SK-N-SH (cell line): ENCODE results near the gene MAN2A1. TPM values are rescaled to one million over a fixed set of nuclear protein-coding genes. Genes with fewer than 3 reads are reported as not detected.

Experiments used
- CTCF ChIA-PET: fragments of 300-600, 350-600 bp; formaldehyde crosslinking; extraction: SDS; loops from one replicate; lab custom pipeline; 2021; lab: Yijun Ruan, JAX
- POLR2A ChIA-PET: fragments of 350-600 bp; sonication (Branson Sonifier 250); formaldehyde crosslinking; extraction: SDS; loops from one replicate; lab custom pipeline; 2020; ENCODE audit warnings: antibody characterized with exemption, inconsistent platforms; lab: Yijun Ruan, JAX
- DNase-seq: peaks from one replicate; pipeline ENCODE4 v3.0.0; 2012
- H2AFZ ChIP-seq: fragments of 200-600 bp; sonication (generic); 2 replicates; pipeline ENCODE4 v1.8.1; 2016; ENCODE audit warnings: antibody characterized with exemption, mild to moderate bottlenecking, low read depth
- H3F3A ChIP-seq: fragments of 200-600 bp; sonication (generic); replicated peaks from 2 replicates; pipeline ENCODE3; 2016; ENCODE audit warnings: antibody characterized with exemption, mild to moderate bottlenecking; ENCODE audit not compliant: insufficient read depth
- H3K27ac ChIP-seq, 2 experiments: fragments of 200-500 bp in 1 of 2; fragments of 200-600 bp in 1 of 2; sonication (Bioruptor generic) in 1 of 2; sonication (generic), shearing (Covaris generic) in 1 of 2; 2 replicates each; pipeline versions ENCODE4 v1.5.1 to v1.6.1; 2014 to 2016; ENCODE audit warnings: low read depth in 2 of 2, inconsistent platforms in 1 of 2, low read length in 1 of 2, mild to moderate bottlenecking in 1 of 2, mixed read lengths in 1 of 2
- H3K27me3 ChIP-seq: fragments of 200-600 bp; sonication (generic), shearing (Covaris generic); 2 replicates; pipeline ENCODE4 v1.6.1; 2016; ENCODE audit warnings: mixed run types; ENCODE audit not compliant: insufficient read depth
- H3K36me3 ChIP-seq, 2 experiments: fragments of 200-500 bp in 1 of 2; fragments of 200-600 bp in 1 of 2; sonication (Bioruptor generic) in 1 of 2; sonication (generic) in 1 of 2; replicated peaks in 1 of 2; 2 replicates each; pipeline versions ENCODE3 to v1.5.1; 2014 to 2016; ENCODE audit warnings: low read length in 1 of 2, mild to moderate bottlenecking in 1 of 2; ENCODE audit not compliant: insufficient read depth in 2 of 2, control insufficient read depth in 1 of 2
- H3K4me1 ChIP-seq, 2 experiments: fragments of 200-500 bp in 1 of 2; fragments of 200-600 bp in 1 of 2; sonication (Bioruptor generic) in 1 of 2; sonication (generic), shearing (Covaris generic) in 1 of 2; 2 replicates each; pipeline versions ENCODE4 v1.5.1 to v1.6.1; 2014 to 2016; ENCODE audit warnings: low read depth in 1 of 2, low read length in 1 of 2, mixed run types in 1 of 2; ENCODE audit not compliant: insufficient read depth in 2 of 2, control insufficient read depth in 1 of 2
- H3K4me2 ChIP-seq: fragments of 200-600 bp; sonication (generic), shearing (Covaris generic); 2 replicates; pipeline ENCODE4 v1.6.1; 2017; ENCODE audit warnings: mixed run types
- H3K4me3 ChIP-seq, 2 experiments: fragments of 200-500 bp in 1 of 2; fragments of 200-600 bp in 1 of 2; sonication (Bioruptor generic) in 1 of 2; sonication (generic), shearing (Covaris generic) in 1 of 2; 2 replicates each; pipeline versions ENCODE4 v1.5.1 to v1.8.1; 2014 to 2016; ENCODE audit warnings: low read depth in 2 of 2, inconsistent platforms in 1 of 2, low read length in 1 of 2, mild to moderate bottlenecking in 1 of 2, mixed read lengths in 1 of 2, moderate library complexity in 1 of 2
- H3K79me2 ChIP-seq: fragments of 200-600 bp; sonication (generic); 2 replicates; pipeline ENCODE4 v1.8.1; 2017; ENCODE audit warnings: mild to moderate bottlenecking; ENCODE audit not compliant: insufficient read depth
- H3K9ac ChIP-seq: fragments of 200-600 bp; sonication (generic); 2 replicates; pipeline ENCODE4 v1.6.1; 2017; ENCODE audit warnings: mixed run types
- H3K9me2 ChIP-seq: fragments of 200-600 bp; sonication (generic); 2 replicates; pipeline ENCODE4 v1.6.1; 2017; ENCODE audit warnings: mixed run types
- H3K9me3 ChIP-seq: fragments of 200-600 bp; sonication (generic); 2 replicates; pipeline ENCODE4 v1.6.1; 2017; ENCODE audit warnings: mixed run types, mild to moderate bottlenecking, moderate library complexity
- H4K20me1 ChIP-seq: fragments of 200-600 bp; sonication (generic); 2 replicates; pipeline ENCODE4 v1.6.1; 2017; ENCODE audit warnings: mild to moderate bottlenecking, mixed run types; ENCODE audit not compliant: insufficient read depth
- CTCF ChIP-seq: fragments of 200-600 bp; sonication (generic); IDR thresholded peaks from 2 replicates; pipeline ENCODE4 v1.6.1; 2017; ENCODE audit warnings: antibody characterized with exemption, mild to moderate bottlenecking, moderate library complexity
- EP300 ChIP-seq, 2 experiments: IDR thresholded peaks; 2 replicates each; pipeline versions ENCODE4 v1.4.0 to v1.6.1; 2012; ENCODE audit warnings: borderline replicate concordance in 1 of 2, low read depth in 1 of 2, low read length in 1 of 2
- FOSL2 ChIP-seq: IDR thresholded peaks from 2 replicates; pipeline ENCODE4 v1.4.0; 2012; ENCODE audit warnings: low read depth, mild to moderate bottlenecking, moderate library complexity, borderline replicate concordance
- FOXJ3 ChIP-seq: sonication (generic); formaldehyde crosslinking; IDR thresholded peaks from 2 replicates; pipeline ENCODE4 v1.5.1; 2020; ENCODE audit warnings: mild to moderate bottlenecking, missing genetic modification reagents
- FOXM1 ChIP-seq: IDR thresholded peaks from 2 replicates; pipeline ENCODE4 v1.4.0; 2012; ENCODE audit warnings: low read depth, mild to moderate bottlenecking
- JUND ChIP-seq: IDR thresholded peaks from 2 replicates; pipeline ENCODE4 v1.4.0; 2012
- NFIC ChIP-seq: IDR thresholded peaks from 2 replicates; pipeline ENCODE4 v1.4.0; 2012; ENCODE audit warnings: borderline replicate concordance
- RAD21 ChIP-seq: IDR thresholded peaks from 2 replicates; pipeline ENCODE4 v1.6.1; 2012; ENCODE audit warnings: mild to moderate bottlenecking, low read length
- RCOR1 ChIP-seq: fragments of 150-350 bp; IDR thresholded peaks from 2 replicates; pipeline ENCODE4 v1.6.1; 2017; ENCODE audit warnings: antibody characterized with exemption, low read length
- TAF1 ChIP-seq: IDR thresholded peaks from 2 replicates; pipeline ENCODE4 v1.6.1; 2012; ENCODE audit warnings: low read depth, mild to moderate bottlenecking, low read length, moderate library complexity, borderline replicate concordance
- TCF12 ChIP-seq: IDR thresholded peaks from 2 replicates; pipeline ENCODE4 v1.4.0; 2012
- TEAD4 ChIP-seq: IDR thresholded peaks from 2 replicates; pipeline ENCODE4 v1.4.0; 2012; ENCODE audit warnings: mild to moderate bottlenecking, borderline replicate concordance; ENCODE audit not compliant: insufficient read depth
- USF1 ChIP-seq: IDR thresholded peaks from 2 replicates; pipeline ENCODE4 v1.4.0; 2012; ENCODE audit warnings: low read depth, borderline replicate concordance
- WGBS: methylation state at CpG from one replicate; pipeline ENCODE4 v1.1.6; 2017; ENCODE audit warnings: low lambda C conversion rate; 5-methylcytosine and 5-hydroxymethylcytosine counted together
- polyA plus RNA-seq, 3 experiments: library from polyadenylated mRNA; depleted of rRNA; stranded (reverse); fragments of >200 nt; gene quantifications; 2 replicates each; pipeline ENCODE4 v1.2.3, GENCODE V29; 2012
- TF ChIP-seq, protein P1 (sequence below): IDR thresholded peaks from 2 replicates; pipeline ENCODE4; 2012

The MAN2A1 gene
- polyA plus RNA-seq, 1 of the 3 experiments (the other 2 are of a cell fraction): 19.7 TPM

DNA sequence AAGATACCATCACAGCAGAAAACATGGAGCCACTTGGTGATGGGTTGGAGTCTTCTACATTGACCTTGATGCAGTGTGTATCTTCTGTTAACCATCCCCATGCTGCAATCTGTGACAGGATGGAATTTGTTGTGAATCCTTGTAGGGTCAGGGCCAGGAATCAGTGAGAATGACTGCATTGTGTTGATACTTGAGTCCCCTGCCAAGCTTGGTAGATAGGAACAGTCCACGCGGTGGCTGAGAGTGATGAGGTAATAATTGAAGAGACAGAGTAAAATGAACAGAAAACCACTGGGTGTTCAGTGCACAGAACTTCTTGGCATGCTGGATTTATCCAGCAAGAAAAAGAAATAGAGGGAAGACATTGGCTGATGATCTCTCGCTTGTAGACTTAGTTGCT is 217.5 kb downstream of the MAN2A1 start (continued):
- TF ChIP-seq USF1: no peak

GRCh38 chr5:109907731-109908130 is 218.0 kb downstream of the MAN2A1 start:
- no peak for DNase-seq
- H3F3A ChIP-seq: peaks cover 5% of the 10 kb centered on the region
- no peaks in the 10 kb centered on the region for H3K79me2 ChIP-seq
- no peak overlapping the region for H3K9ac ChIP-seq
- no peak for TF ChIP-seq RAD21
- peak; percentile 62 for TF ChIP-seq NFIC
- TF ChIP-seq TEAD4: peak; percentile 54; the same call in 1 of the 2 replicates
- 0 out of 2 replicates have a peak, but pooled peaks have one; percentile 39 for TF ChIP-seq FOXM1
- peak; percentile 55 for TF ChIP-seq JUND
- no peak for TF ChIP-seq FOSL2
- peak in 1 of 2 experiments; percentile 58; a peak in 1 of 4 replicates for TF ChIP-seq EP300 (IDR thresholded peaks at IDR 0.05; ENCODE audit: borderline replicate concordance in 1 of 2, low read depth in 1 of 2, low read length in 1 of 2)
- peak; percentile 90 for TF ChIP-seq TCF12
- no peak for TF ChIP-seq RCOR1
- TF ChIP-seq, protein P1, sequence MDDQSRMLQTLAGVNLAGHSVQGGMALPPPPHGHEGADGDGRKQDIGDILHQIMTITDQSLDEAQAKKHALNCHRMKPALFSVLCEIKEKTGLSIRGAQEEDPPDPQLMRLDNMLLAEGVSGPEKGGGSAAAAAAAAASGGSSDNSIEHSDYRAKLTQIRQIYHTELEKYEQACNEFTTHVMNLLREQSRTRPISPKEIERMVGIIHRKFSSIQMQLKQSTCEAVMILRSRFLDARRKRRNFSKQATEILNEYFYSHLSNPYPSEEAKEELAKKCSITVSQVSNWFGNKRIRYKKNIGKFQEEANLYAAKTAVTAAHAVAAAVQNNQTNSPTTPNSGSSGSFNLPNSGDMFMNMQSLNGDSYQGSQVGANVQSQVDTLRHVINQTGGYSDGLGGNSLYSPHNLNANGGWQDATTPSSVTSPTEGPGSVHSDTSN: peak; percentile 61
- H3K4me2 ChIP-seq: no peak overlapping the region
- H4K20me1 ChIP-seq: no peaks in the 10 kb centered on the region
- no peak overlapping the region; a peak in 1 of 4 replicates for H3K27ac ChIP-seq
- CTCF ChIA-PET: interaction anchor here (0.6 kb wide), 1 partner anchor 661 kb away, joined by 3 read pairs; no protein-coding TSS in a partner anchor
- 55% methylated on average over 2 of the region's 2 CpGs for WGBS
- peaks cover 0 to 18% of the 10 kb centered on the region in 2 experiments; a peak in 2 of 4 replicates for H3K4me1 ChIP-seq
- H3K9me3 ChIP-seq: no peaks in the 10 kb centered on the region
- POLR2A ChIA-PET: no interaction called here
- H3K4me3 ChIP-seq: no peak overlapping the region
- H3K9me2 ChIP-seq: no peaks in the 10 kb centered on the region
- no peak overlapping the region for H2AFZ ChIP-seq
- no peaks in the 10 kb centered on the region for H3K27me3 ChIP-seq
- no peaks in the 10 kb centered on the region for H3K36me3 ChIP-seq

DNA sequence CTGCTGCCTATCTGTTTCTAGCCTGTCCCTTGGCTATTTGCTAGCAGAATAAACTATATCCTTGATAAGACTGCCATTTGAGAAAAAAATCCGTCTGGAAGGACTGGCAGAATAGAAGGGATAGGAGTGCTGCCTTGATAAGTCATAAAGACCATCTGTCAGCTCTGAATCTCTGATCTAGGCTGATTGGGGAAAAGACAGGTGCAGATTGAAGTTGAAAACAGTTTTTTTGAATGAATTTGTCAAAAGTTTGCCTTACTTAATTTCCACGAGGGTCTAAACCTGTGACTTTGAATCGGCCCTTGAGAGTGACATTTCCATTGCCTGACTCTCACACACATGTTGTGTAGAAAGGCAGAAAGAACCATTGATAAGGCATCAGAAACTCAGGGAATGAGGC is 218.6 kb downstream of the MAN2A1 start:
- no peak overlapping the region for H2AFZ ChIP-seq
- no peak overlapping the region for H3K27ac ChIP-seq
- peaks cover 0 to 18% of the 10 kb centered on the region in 2 experiments; a peak in 2 of 4 replicates for H3K4me1 ChIP-seq
- H3K4me2 ChIP-seq: no peak overlapping the region
- ChIA-PET CTCF (no interaction called here), POLR2A (no interaction called here)
- H3K27me3 ChIP-seq: no peaks in the 10 kb centered on the region
- no peak overlapping the region for H3K9ac ChIP-seq
- no peaks in the 10 kb centered on the region for H3K79me2 ChIP-seq
- H4K20me1 ChIP-seq: no peaks in the 10 kb centered on the region
- no peaks in the 10 kb centered on the region for H3K36me3 ChIP-seq
- H3K9me3 ChIP-seq: no peaks in the 10 kb centered on the region
- DNase-seq: no peak
- WGBS: 77% methylated on average over 3 of the region's 3 CpGs
- H3K9me2 ChIP-seq: no peaks in the 10 kb centered on the region
- H3F3A ChIP-seq: peaks cover 5% of the 10 kb centered on the region
- no peak overlapping the region for H3K4me3 ChIP-seq
- TF ChIP-seq TAF1: no peak
- no peak for TF ChIP-seq CTCF
- TF ChIP-seq NFIC: no peak
- TF ChIP-seq FOXJ3 (CRISPR knock-in tag): no peak
